ENCODE data around the gene LPAR1. TPM values are rescaled to one million over a fixed set of nuclear protein-coding genes. Genes with fewer than 3 reads are reported as not detected.

Gene LPAR1
- total and polyA plus RNA-seq, 2 donors (not counting 1 experiment from before 2014, with no cell fraction given), result 0.06 TPM; not detected in 1

GRCh38 chr9:110835859-110836271, 202.4 kb downstream of the LPAR1 start:
- Mint-ChIP-seq H3K4me3 (no peak overlapping the region), H3K9me3 (ENCODE audit: insufficient read depth) (peaks cover 2% of the 10 kb centered on the region), H3K27me3 (no peaks in the 10 kb centered on the region), H3K27ac (no peak overlapping the region), H3K4me1 (no peaks in the 10 kb centered on the region)
- TF ChIP-seq EZH2 (IDR thresholded peaks at IDR 0.05; ENCODE audit: borderline replicate concordance, insufficient read depth, low read depth, low read length, poor library complexity, severe bottlenecking) (no peak), CTCF (IDR thresholded peaks at IDR 0.05) (no peak)
- POLR2A ChIA-PET, result no interaction called here
- Histone ChIP-seq H3K4me1 (ENCODE audit: control insufficient read depth in 2 of 2, insufficient read depth in 2 of 2, low read length in 2 of 2) (no peaks in the 10 kb centered on the region), H3K9ac (ENCODE audit: low read length) (no peak overlapping the region), H3K9me3 (ENCODE audit: control extremely low read depth in 1 of 3, control insufficient read depth in 2 of 3, insufficient read depth in 1 of 3, low read length in 2 of 3) (no peaks in the 10 kb centered on the region), H3K27me3 (replicated peaks in 1 of 4; ENCODE audit: control extremely low read depth in 1 of 4, control insufficient read depth in 3 of 4, insufficient read depth in 4 of 4, low read length in 3 of 4) (no peaks in the 10 kb centered on the region), H2AFZ (ENCODE audit: insufficient read depth, low read depth, low read length, poor library complexity, severe bottlenecking) (no peak overlapping the region), H3K4me3 (ENCODE audit: control extremely low read depth in 1 of 5, extremely low read depth in 1 of 5, insufficient read depth in 1 of 5, low read depth in 2 of 5, low read length in 4 of 5) (no peak overlapping the region), H3K4me2 (replicated peaks; ENCODE audit: low read depth, low read length, poor library complexity, severe bottlenecking) (no peak overlapping the region), H3K27ac (ENCODE audit: low read length in 2 of 2) (no peak overlapping the region), H3K36me3 (replicated peaks in 1 of 2; ENCODE audit: control extremely low read depth in 1 of 2, control insufficient read depth in 1 of 2, extremely low read depth in 1 of 2, insufficient read depth in 2 of 2, low read length in 1 of 2) (no peaks in the 10 kb centered on the region), H3K79me2 (ENCODE audit: control insufficient read depth, insufficient read depth, low read length) (no peaks in the 10 kb centered on the region), H4K20me1 (ENCODE audit: control insufficient read depth, insufficient read depth, low read length, poor library complexity, severe bottlenecking) (no peaks in the 10 kb centered on the region)
- ATAC-seq (ENCODE audit: low read depth) (no peak), DNase-seq (no peak)
- intact Hi-C loops (cut with micrococcal nuclease), result no loop called here
- WGBS (ENCODE audit: insufficient coverage), result no CpG with 5 or more reads among the region's 1 CpG
- CTCF ChIA-PET, result no interaction called here

- no peak for ATAC-seq (ENCODE audit: low read depth)
- WGBS (ENCODE audit: insufficient coverage), result no CpG with 5 or more reads among the region's 3 CpGs
- Histone ChIP-seq H3K9ac (ENCODE audit: low read length) (no peak overlapping the region), H2AFZ (ENCODE audit: insufficient read depth, low read depth, low read length, poor library complexity, severe bottlenecking) (no peak overlapping the region), H3K27me3 (replicated peaks in 1 of 4; ENCODE audit: control extremely low read depth in 1 of 4, control insufficient read depth in 3 of 4, insufficient read depth in 4 of 4, low read length in 3 of 4) (no peaks in the 10 kb centered on the region), H4K20me1 (ENCODE audit: control insufficient read depth, insufficient read depth, low read length, poor library complexity, severe bottlenecking) (no peaks in the 10 kb centered on the region), H3K36me3 (replicated peaks in 1 of 2; ENCODE audit: control extremely low read depth in 1 of 2, control insufficient read depth in 1 of 2, extremely low read depth in 1 of 2, insufficient read depth in 2 of 2, low read length in 1 of 2) (no peaks in the 10 kb centered on the region), H3K4me2 (replicated peaks; ENCODE audit: low read depth, low read length, poor library complexity, severe bottlenecking) (no peak overlapping the region), H3K4me3 (ENCODE audit: control extremely low read depth in 1 of 5, extremely low read depth in 1 of 5, insufficient read depth in 1 of 5, low read depth in 2 of 5, low read length in 4 of 5) (no peak overlapping the region), H3K4me1 (ENCODE audit: control insufficient read depth in 2 of 2, insufficient read depth in 2 of 2, low read length in 2 of 2) (no peaks in the 10 kb centered on the region), H3K27ac (ENCODE audit: low read length in 2 of 2) (no peak overlapping the region), H3K79me2 (ENCODE audit: control insufficient read depth, insufficient read depth, low read length) (no peaks in the 10 kb centered on the region), H3K9me3 (ENCODE audit: control extremely low read depth in 1 of 3, control insufficient read depth in 2 of 3, insufficient read depth in 1 of 3, low read length in 2 of 3) (no peaks in the 10 kb centered on the region)
- intact Hi-C loops (cut with micrococcal nuclease), result no loop called here
- Mint-ChIP-seq H3K4me1 (no peaks in the 10 kb centered on the region), H3K9me3 (ENCODE audit: insufficient read depth) (peaks cover 2% of the 10 kb centered on the region), H3K4me3 (no peak overlapping the region), H3K27ac (no peak overlapping the region), H3K27me3 (no peaks in the 10 kb centered on the region)
- ChIA-PET CTCF (no interaction called here), POLR2A (no interaction called here)
- no peak for DNase-seq
- no peak for TF ChIP-seq CTCF (IDR thresholded peaks at IDR 0.05)
Observed at GRCh38 chr9:110835404-110835803, 202.9 kb downstream of the LPAR1 start.

Measured in B cell (primary cell).